Thymus (tissue), 11 donors: Measurements from ENCODE around the gene GNB1. TPM values are rescaled to one million over a fixed set of nuclear protein-coding genes. Genes with fewer than 3 reads are reported as not detected.

Source experiments
- DNase-seq, 9 donors: peaks; one replicate each; pipeline ENCODE4 v3.0.0-alpha.2; 2013; ENCODE audit warnings: low spot score in 9 of 9, low read depth in 6 of 9, missing footprints in 1 of 9
- H3K27ac ChIP-seq, 2 donors: one replicate each; pipeline ENCODE4 v1.5.1; 2013; ENCODE audit warnings: control low read depth in 1 of 2, low read depth in 1 of 2, low read length in 1 of 2, mild to moderate bottlenecking in 1 of 2, moderate library complexity in 1 of 2
- H3K27me3 ChIP-seq, 2 donors: one replicate each; pipeline ENCODE4 v1.5.1; 2013; ENCODE audit warnings: low read length in 1 of 2; ENCODE audit not compliant: control insufficient read depth in 2 of 2, insufficient read depth in 1 of 2
- H3K36me3 ChIP-seq, 2 donors: one replicate each; pipeline ENCODE4 v1.5.1; 2013; ENCODE audit warnings: low read length in 1 of 2, mild to moderate bottlenecking in 1 of 2, moderate library complexity in 1 of 2; ENCODE audit not compliant: control insufficient read depth in 2 of 2, insufficient read depth in 2 of 2
- H3K4me1 ChIP-seq, 2 donors: one replicate each; pipeline ENCODE4 v1.5.1; 2013; ENCODE audit warnings: low read length in 2 of 2; ENCODE audit not compliant: control insufficient read depth in 2 of 2, insufficient read depth in 2 of 2
- H3K4me3 ChIP-seq, 2 donors: one replicate each; pipeline ENCODE4 v1.5.1; 2013; ENCODE audit warnings: low read length in 2 of 2, control low read depth in 1 of 2, mild to moderate bottlenecking in 1 of 2
- H3K9me3 ChIP-seq, 2 donors: one replicate each; pipeline ENCODE4 v1.5.1; 2013; ENCODE audit warnings: low read length in 1 of 2, mild to moderate bottlenecking in 1 of 2; ENCODE audit not compliant: control insufficient read depth in 2 of 2, insufficient read depth in 1 of 2
- WGBS: extraction: QIAGEN DNeasy Blood & Tissue Kit; methylation state at CpG from one replicate; pipeline ENCODE4 v1.1.7; 2013; 5-methylcytosine and 5-hydroxymethylcytosine counted together
- polyA plus RNA-seq: library from polyadenylated mRNA; stranded (reverse); fragments of 200-250 nt; gene quantifications from one replicate; pipeline ENCODE4 v1.2.3, GENCODE V29; 2013
- total RNA-seq: library from RNA; stranded (reverse); fragments of 120-200 nt; gene quantifications from one replicate; pipeline ENCODE4 v1.2.4, GENCODE V29; 2013
- donor health status: healthy.

GNB1 gene
- total and polyA plus RNA-seq, 2 donors: 45.1 to 123 TPM

- Histone ChIP-seq H3K4me1 (no peaks in the 10 kb centered on the region), H3K36me3 (peaks cover 66 to 81% of the 10 kb centered on the region in 2 donors), H3K9me3 (no peaks in the 10 kb centered on the region), H3K27ac (no peak overlapping the region), H3K4me3 (no peak overlapping the region), H3K27me3 (no peaks in the 10 kb centered on the region)
- WGBS: 89% methylated on average over 34 of the region's 34 CpGs
- no peak for DNase-seq
Observed at GRCh38 chr1:1758692-1759455, 132.0 kb downstream of the GNB1 start.

GRCh38 chr1:1758059-1758621, 132.7 kb downstream of the GNB1 start:
- Histone ChIP-seq H3K4me3 (no peak overlapping the region), H3K4me1 (no peaks in the 10 kb centered on the region), H3K36me3 (peaks cover 73 to 84% of the 10 kb centered on the region in 2 donors), H3K27ac (no peak overlapping the region), H3K27me3 (no peaks in the 10 kb centered on the region), H3K9me3 (no peaks in the 10 kb centered on the region)
- WGBS: 98% methylated on average over 27 of the region's 27 CpGs
- DNase-seq: no peak

- Histone ChIP-seq H3K27ac (no peak overlapping the region), H3K27me3 (no peaks in the 10 kb centered on the region), H3K4me3 (no peak overlapping the region), H3K36me3 (peaks cover 73 to 87% of the 10 kb centered on the region in 2 donors), H3K4me1 (no peaks in the 10 kb centered on the region), H3K9me3 (no peaks in the 10 kb centered on the region)
- DNase-seq: no peak
- WGBS: 98% methylated on average over 25 of the region's 25 CpGs
Observed at GRCh38 chr1:1757422-1758058, 133.3 kb downstream of the GNB1 start.

GRCh38 chr1:1756661-1757421, 134.0 kb downstream of the GNB1 start:
- DNase-seq: no peak
- Histone ChIP-seq H3K4me1 (no peaks in the 10 kb centered on the region), H3K9me3 (no peaks in the 10 kb centered on the region), H3K36me3 (peaks cover 68 to 84% of the 10 kb centered on the region in 2 donors), H3K27me3 (no peaks in the 10 kb centered on the region), H3K27ac (no peak overlapping the region), H3K4me3 (no peak overlapping the region)
- 94% methylated on average over 33 of the region's 33 CpGs for WGBS

GRCh38 chr1:1755852-1756251, 135.0 kb downstream of the GNB1 start:
- Histone ChIP-seq H3K4me1 (no peaks in the 10 kb centered on the region), H3K27me3 (no peaks in the 10 kb centered on the region), H3K36me3 (peaks cover 59 to 75% of the 10 kb centered on the region in 2 donors), H3K4me3 (no peak overlapping the region), H3K27ac (no peak overlapping the region), H3K9me3 (no peaks in the 10 kb centered on the region)
- 99% methylated on average over 14 of the region's 15 CpGs for WGBS
- DNase-seq: no peak

GRCh38 chr1:1755426-1755825, 135.5 kb downstream of the GNB1 start:
- Histone ChIP-seq H3K4me1 (no peaks in the 10 kb centered on the region), H3K4me3 (no peak overlapping the region), H3K9me3 (no peaks in the 10 kb centered on the region), H3K27ac (no peak overlapping the region), H3K36me3 (peaks cover 55 to 70% of the 10 kb centered on the region in 2 donors), H3K27me3 (no peaks in the 10 kb centered on the region)
- DNase-seq: no peak
- WGBS: 95% methylated on average over 19 of the region's 19 CpGs

GRCh38 chr1:1754051-1754815, 136.7 kb downstream of the GNB1 start:
- Histone ChIP-seq H3K4me3 (no peak overlapping the region), H3K9me3 (no peaks in the 10 kb centered on the region), H3K27ac (no peak overlapping the region), H3K4me1 (no peaks in the 10 kb centered on the region), H3K36me3 (peaks cover 47 to 59% of the 10 kb centered on the region in 2 donors), H3K27me3 (no peaks in the 10 kb centered on the region)
- DNase-seq: no peak
- WGBS: 96% methylated on average over 48 of the region's 49 CpGs

GRCh38 chr1:1753607-1754005, 137.3 kb downstream of the GNB1 start:
- Histone ChIP-seq H3K4me3 (no peak overlapping the region), H3K9me3 (no peaks in the 10 kb centered on the region), H3K4me1 (no peaks in the 10 kb centered on the region), H3K36me3 (peaks cover 42 to 53% of the 10 kb centered on the region in 2 donors), H3K27ac (no peak overlapping the region), H3K27me3 (no peaks in the 10 kb centered on the region)
- no peak for DNase-seq
- 98% methylated on average over 16 of the region's 16 CpGs for WGBS
